Uterus (tissue), 2 donors: ENCODE measurements around the gene MSH3.

ENCODE experiments used
- POLR2A ChIP-seq, 2 donors: fragments of 450-650 bp; IDR thresholded peaks; one replicate each; pipeline ENCODE4 v1.6.1; 2016; ENCODE audit warnings: antibody characterized with exemption in 2 of 2, mild to moderate bottlenecking in 1 of 2, moderate library complexity in 1 of 2
- TF ChIP-seq, protein P1 (sequence below), 4 experiments: fragments of 200-600 bp in 2 of 4; fragments of 450-650 bp in 2 of 4; sonication (generic) in 2 of 4; IDR thresholded peaks; one replicate each; pipeline ENCODE4 v1.5.1; 2016 to 2019; ENCODE audit warnings: antibody characterized with exemption in 4 of 4, mild to moderate bottlenecking in 2 of 4, moderate library complexity in 1 of 4

- TF ChIP-seq, protein P1, sequence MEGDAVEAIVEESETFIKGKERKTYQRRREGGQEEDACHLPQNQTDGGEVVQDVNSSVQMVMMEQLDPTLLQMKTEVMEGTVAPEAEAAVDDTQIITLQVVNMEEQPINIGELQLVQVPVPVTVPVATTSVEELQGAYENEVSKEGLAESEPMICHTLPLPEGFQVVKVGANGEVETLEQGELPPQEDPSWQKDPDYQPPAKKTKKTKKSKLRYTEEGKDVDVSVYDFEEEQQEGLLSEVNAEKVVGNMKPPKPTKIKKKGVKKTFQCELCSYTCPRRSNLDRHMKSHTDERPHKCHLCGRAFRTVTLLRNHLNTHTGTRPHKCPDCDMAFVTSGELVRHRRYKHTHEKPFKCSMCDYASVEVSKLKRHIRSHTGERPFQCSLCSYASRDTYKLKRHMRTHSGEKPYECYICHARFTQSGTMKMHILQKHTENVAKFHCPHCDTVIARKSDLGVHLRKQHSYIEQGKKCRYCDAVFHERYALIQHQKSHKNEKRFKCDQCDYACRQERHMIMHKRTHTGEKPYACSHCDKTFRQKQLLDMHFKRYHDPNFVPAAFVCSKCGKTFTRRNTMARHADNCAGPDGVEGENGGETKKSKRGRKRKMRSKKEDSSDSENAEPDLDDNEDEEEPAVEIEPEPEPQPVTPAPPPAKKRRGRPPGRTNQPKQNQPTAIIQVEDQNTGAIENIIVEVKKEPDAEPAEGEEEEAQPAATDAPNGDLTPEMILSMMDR (IDR thresholded peaks at IDR 0.05) = no peak
- no peak for TF ChIP-seq POLR2A (IDR thresholded peaks at IDR 0.05)
These were observed 250.2 kb downstream of the MSH3 start for GRCh38 chr5:80904533-80905187.
